KMS-11 (cell line): ENCODE data around the gene CRKL.
"Not testable (repeated sequence)": the region's sequence is repeated elsewhere in the genome, so short reads cannot be mapped to it uniquely, and the experiment has no call there.

Experiments used
- H2AFZ ChIP-seq: fragments of 200-600 bp; sonication (generic); 2 replicates; pipeline ENCODE4 v1.6.1; 2016; ENCODE audit warnings: antibody characterized with exemption, mixed run types, low read depth
- H3K27ac ChIP-seq: fragments of 200-600 bp; sonication (generic); 2 replicates; pipeline ENCODE4 v1.6.1; 2016; ENCODE audit warnings: mild to moderate bottlenecking, mixed run types
- H3K27me3 ChIP-seq: fragments of 200-600 bp; sonication (generic); 2 replicates; pipeline ENCODE4 v1.6.1; 2017; ENCODE audit warnings: mild to moderate bottlenecking, low read depth, mixed run types, moderate library complexity; ENCODE audit not compliant: insufficient read depth
- H3K36me3 ChIP-seq: fragments of 200-600 bp; sonication (generic); 2 replicates; pipeline ENCODE4 v1.6.1; 2017; ENCODE audit warnings: mild to moderate bottlenecking, mixed run types; ENCODE audit not compliant: insufficient read depth
- H3K4me1 ChIP-seq: fragments of 200-600 bp; sonication (generic); 2 replicates; pipeline ENCODE4 v1.6.1; 2016; ENCODE audit warnings: mild to moderate bottlenecking, low read depth, mixed run types; ENCODE audit not compliant: poor library complexity, severe bottlenecking
- H3K4me2 ChIP-seq: fragments of 200-600 bp; sonication (generic); 2 replicates; pipeline ENCODE4 v1.7.0; 2016; ENCODE audit warnings: mild to moderate bottlenecking, mixed run types
- H3K4me3 ChIP-seq: fragments of 200-600 bp; sonication (generic); IDR thresholded peaks from 2 replicates; pipeline ENCODE4 v1.6.1; 2017; ENCODE audit warnings: low read depth, low read length, mixed read lengths; ENCODE audit not compliant: insufficient read depth
- H3K79me2 ChIP-seq: fragments of 200-600 bp; sonication (generic); 2 replicates; pipeline ENCODE4 v1.6.1; 2016; ENCODE audit warnings: low read depth, mixed run types; ENCODE audit not compliant: insufficient read depth
- H3K9ac ChIP-seq: fragments of 200-600 bp; sonication (generic); 2 replicates; pipeline ENCODE4 v1.6.1; 2016; ENCODE audit warnings: mild to moderate bottlenecking, mixed run types
- H4K20me1 ChIP-seq: fragments of 200-600 bp; sonication (generic); 2 replicates; pipeline ENCODE4 v1.6.1; 2016; ENCODE audit warnings: mild to moderate bottlenecking, mixed run types; ENCODE audit not compliant: insufficient read depth
- TF ChIP-seq, protein P1 (sequence below): fragments of 200-600 bp; sonication (generic); conservative IDR thresholded peaks from 2 replicates; pipeline ENCODE4 v1.6.1; 2017; ENCODE audit warnings: low read depth, mild to moderate bottlenecking, antibody characterized with exemption, low read length, moderate library complexity, mixed read lengths

CRKL gene

DNA sequence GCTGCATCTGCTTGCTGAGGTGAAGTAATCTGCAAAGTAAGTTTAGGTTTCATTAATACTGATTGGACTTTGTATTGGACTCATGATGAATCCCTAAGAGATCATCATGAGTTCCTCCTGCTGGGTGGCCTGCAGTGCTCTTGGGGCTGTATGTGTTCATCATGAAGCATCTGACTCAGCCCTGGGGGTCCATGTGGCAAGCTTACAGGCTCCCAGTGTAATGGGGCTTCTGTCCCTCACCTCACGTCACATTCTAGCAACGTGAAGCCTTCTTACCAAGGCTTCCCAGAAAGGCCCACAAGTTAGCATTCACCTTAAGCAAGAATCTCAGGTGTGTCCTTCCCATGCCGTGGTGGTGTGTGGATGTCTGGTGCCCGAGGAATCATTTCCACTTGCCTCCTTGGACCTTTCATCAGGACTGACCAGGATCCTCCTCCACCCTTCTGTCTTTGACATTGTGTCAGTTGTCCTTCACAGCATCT, 23.7 kb downstream of the CRKL start:
- no peaks in the 10 kb centered on the region for H3K27me3 ChIP-seq
- peaks cover 68% of the 10 kb centered on the region for H4K20me1 ChIP-seq
- H3K4me2 ChIP-seq, result no peak overlapping the region
- H3K79me2 ChIP-seq, result peaks cover 98% of the 10 kb centered on the region
- no peak overlapping the region for H3K9ac ChIP-seq
- peaks cover 23% of the 10 kb centered on the region for H3K4me1 ChIP-seq
- no peak overlapping the region for H3K27ac ChIP-seq
- H3K4me3 ChIP-seq, result no peak overlapping the region
- TF ChIP-seq, protein P1, sequence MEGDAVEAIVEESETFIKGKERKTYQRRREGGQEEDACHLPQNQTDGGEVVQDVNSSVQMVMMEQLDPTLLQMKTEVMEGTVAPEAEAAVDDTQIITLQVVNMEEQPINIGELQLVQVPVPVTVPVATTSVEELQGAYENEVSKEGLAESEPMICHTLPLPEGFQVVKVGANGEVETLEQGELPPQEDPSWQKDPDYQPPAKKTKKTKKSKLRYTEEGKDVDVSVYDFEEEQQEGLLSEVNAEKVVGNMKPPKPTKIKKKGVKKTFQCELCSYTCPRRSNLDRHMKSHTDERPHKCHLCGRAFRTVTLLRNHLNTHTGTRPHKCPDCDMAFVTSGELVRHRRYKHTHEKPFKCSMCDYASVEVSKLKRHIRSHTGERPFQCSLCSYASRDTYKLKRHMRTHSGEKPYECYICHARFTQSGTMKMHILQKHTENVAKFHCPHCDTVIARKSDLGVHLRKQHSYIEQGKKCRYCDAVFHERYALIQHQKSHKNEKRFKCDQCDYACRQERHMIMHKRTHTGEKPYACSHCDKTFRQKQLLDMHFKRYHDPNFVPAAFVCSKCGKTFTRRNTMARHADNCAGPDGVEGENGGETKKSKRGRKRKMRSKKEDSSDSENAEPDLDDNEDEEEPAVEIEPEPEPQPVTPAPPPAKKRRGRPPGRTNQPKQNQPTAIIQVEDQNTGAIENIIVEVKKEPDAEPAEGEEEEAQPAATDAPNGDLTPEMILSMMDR, result no peak
- no peaks in the 10 kb centered on the region for H3K36me3 ChIP-seq
- no peak overlapping the region for H2AFZ ChIP-seq

DNA sequence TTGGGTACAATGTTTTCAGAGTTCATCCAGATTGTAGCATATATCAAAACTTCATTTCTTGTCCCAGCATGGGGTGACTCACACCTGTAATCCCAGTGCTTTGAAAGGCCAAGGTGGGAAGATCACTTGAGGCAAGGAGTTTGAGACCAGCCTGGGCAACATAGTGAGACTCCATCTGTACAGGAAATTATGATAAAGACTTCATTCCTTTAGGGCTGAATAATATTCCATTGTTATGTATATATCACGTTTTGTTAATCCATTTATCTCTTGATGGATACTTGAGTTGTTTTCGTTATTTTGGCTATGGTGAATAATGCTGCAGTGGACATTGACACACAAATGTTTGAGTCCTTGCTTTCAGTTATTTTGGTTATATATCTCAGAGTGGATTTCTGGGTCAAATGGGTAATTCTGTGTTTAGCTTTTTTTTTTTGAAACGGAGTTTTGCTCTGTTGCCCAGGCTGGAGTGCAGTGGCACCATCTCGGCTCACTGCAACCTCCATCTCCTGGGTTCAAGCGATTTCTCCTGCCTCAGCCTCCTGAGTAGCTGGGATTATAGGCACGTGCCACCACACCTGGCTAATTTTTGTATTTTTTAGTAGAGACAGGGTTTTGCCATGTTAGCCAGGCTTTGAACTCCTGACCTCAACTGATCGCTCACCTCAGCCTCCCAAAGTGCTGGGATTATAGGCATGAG, 25.1 kb downstream of the CRKL start:
- not testable (repeated sequence) for H3K36me3 ChIP-seq

DNA sequence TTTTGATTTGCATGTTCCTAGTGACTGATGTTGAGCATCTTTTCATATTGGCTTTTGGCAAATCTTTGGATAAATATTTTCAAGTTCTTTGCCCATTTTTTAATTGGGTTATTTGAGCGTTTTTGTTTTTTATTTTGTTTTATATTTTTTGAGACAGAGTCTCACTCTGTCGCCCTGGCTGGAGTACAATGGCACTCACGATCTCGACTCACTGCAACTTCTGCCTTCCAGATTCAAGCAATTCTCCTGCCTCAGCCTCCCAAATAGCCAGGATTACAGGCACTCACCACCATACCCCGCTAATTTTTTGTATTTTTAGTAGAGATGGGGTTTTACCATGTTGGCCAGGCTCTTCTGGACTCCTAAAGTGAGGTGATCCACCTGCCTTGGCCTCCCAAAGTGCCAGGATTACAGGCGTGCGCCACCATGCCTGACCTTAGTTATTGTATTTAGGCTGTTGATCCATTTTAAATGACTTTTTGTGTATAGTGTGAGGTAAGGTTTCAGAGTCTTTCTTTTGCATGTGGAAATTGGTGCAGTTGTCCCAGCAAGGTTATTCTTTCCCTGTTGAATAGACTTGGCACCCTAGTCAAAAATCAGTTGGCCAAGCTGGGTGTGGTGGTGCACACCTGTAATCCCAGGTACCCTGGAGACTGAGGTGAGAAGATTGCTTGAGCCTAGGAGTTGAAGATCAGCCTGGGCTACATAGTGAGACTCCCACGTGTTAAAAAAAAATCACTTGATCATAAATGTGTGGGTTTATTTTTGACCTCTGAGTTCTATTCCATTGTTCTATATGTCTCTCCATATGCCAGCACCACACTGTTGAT, 26.1 kb downstream of the CRKL start:
- Histone ChIP-seq H3K4me1 (peaks cover 16% of the 10 kb centered on the region), H4K20me1 (peaks cover 56% of the 10 kb centered on the region), H3K27me3 (no peaks in the 10 kb centered on the region), H3K36me3 (no peaks in the 10 kb centered on the region), H3K9ac (no peak overlapping the region), H3K79me2 (peaks cover 98% of the 10 kb centered on the region), H3K27ac (no peak overlapping the region), H3K4me3 (no peak overlapping the region), H3K4me2 (no peak overlapping the region), H2AFZ (no peak overlapping the region)
- TF ChIP-seq, protein P1, result no peak

More for the DNA sequence above, 25.1 kb downstream of the CRKL start:
- not testable (repeated sequence) for H2AFZ ChIP-seq, H3K4me3 ChIP-seq, H3K4me2 ChIP-seq, H3K27me3 ChIP-seq, H3K9ac ChIP-seq, H3K27ac ChIP-seq
- peaks cover 65% of the 10 kb centered on the region for H4K20me1 ChIP-seq
- H3K4me1 ChIP-seq, result peaks cover 16% of the 10 kb centered on the region
- H3K79me2 ChIP-seq, result peaks cover 98% of the 10 kb centered on the region

DNA sequence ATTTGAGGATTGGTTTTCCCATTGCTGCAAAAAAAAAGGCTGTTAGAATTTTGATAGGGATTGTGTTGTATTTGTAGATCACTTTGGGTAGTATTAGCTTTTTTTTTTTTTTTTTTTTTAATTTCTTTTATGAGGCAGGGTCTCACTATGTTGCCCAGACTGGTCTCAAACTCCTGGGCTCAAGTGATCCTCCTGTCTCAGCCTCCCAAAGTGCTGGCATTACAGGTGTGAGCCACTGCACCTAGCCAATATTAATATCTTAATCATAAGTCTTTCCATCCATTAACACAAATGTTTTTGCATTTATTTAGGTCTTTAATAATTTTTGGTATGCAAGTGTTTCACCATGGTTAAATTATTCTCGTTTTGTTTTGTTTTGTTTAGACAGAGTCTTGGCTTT, 26.8 kb downstream of the CRKL start:
- Histone ChIP-seq H4K20me1 (peaks cover 49% of the 10 kb centered on the region), H2AFZ (no peak overlapping the region), H3K36me3 (no peaks in the 10 kb centered on the region), H3K27me3 (no peaks in the 10 kb centered on the region), H3K27ac (no peak overlapping the region), H3K4me1 (peaks cover 16% of the 10 kb centered on the region), H3K4me2 (no peak overlapping the region), H3K9ac (no peak overlapping the region), H3K79me2 (peaks cover 98% of the 10 kb centered on the region), H3K4me3 (no peak overlapping the region)
- TF ChIP-seq, protein P1, result no peak
